Hematopoietic multipotent progenitor cell treated with erythropoietin and hydrocortisone succinate and interleukin-3 and kit ligand, for 4 days (in vitro differentiated cells): Measurements from ENCODE around the gene BTN1A1.
"Not testable (repeated sequence)": the region's sequence is repeated elsewhere in the genome, so short reads cannot be mapped to it uniquely, and the experiment has no call there.

Source experiments
- DNase-seq: peaks from one replicate; pipeline ENCODE4 v3.0.0-alpha.2; 2015

Gene BTN1A1

DNA sequence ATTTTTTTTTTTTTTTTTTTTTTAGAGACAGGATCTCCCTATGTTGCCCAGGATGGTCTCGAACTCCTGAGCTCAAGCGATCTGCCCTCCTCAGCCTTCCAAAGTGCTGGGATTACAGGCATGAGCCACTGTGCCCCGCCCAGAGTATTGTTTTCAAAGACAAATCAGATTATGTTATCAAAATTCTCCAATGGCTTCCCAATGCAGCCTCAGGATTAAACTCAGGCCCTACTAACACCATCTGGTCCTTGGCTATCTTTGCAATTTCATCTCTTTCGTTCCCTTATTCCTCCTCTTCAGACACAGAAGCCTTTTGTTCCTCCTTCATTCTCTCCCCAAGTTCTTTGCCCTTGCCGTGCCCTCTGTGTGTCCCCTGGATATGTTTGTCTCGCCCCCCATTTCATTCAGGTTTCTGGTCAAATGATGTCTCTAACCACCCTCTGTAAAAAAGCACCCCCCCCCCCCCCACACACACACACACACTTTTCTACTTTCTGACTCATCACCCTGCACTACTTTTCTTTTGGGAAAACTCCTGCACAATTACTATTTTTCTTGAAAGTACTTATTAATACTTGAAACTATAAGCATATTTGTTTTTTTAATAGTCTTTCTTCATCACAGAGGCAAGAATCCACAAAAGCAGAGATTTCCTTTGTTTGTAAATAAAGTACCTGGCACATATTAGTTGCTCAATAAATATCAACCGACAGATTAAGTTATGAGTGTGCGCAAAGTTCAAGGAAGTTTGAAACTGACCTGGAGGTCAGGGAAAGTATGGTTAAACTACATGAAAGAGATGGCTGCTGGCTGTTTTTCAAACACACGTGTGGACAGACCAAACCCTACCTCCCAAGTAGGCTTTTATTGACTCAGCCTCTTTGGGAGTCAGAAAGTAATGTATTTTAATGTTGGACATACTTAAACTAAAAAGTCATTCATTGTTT lies 16.7 kb downstream of the BTN1A1 start:
- no peak for DNase-seq

DNA sequence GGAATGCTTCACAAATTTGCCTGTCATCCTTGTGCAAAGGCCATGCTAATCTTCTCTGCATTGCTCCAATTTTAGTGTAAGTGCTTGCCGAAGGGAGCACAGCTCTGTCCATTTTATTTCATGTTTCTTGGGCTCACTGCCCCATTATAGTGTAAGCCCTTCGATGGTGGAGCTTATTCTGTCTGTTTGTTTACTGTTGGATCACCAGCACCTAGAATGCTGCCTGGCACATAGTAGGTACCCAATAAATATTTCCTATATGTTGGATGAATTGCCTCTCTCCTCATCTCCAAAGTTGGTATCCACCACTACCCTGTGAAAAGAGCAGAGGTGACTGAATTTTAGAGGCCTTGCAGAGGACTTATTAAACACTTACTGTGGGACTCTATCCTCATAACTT lies 19.3 kb downstream of the BTN1A1 start:
- no peak for DNase-seq

DNA sequence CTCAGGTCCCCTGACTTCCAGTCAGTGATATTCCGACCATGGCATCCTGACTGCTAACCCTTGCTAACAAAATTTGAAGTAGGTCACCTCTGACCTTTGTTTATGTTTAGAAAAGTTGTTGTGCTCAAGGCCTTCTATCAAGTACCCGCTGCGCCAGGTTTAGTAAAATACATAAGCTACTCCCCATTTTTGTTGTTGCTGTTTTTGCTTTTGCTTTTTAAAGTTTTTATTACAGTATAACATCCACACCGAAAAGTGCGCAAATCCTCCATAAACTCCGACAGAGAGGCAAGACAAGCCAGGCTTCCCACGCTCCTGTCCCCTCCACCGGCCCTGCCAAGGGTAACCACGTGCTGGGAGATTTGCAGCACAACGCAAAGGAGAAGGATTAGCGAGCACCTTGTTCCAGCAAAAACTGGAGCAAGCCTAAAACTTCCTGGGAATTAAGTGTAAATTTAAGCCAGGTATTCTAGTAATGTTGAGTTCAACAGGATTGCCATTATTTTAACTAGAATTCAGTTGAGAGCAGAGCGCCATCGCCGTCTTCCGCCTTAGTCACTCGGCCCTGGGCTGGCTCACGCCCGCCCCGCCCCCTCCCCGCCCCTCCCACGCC lies 20.2 kb downstream of the BTN1A1 start:
- DNase-seq: no peak

DNA sequence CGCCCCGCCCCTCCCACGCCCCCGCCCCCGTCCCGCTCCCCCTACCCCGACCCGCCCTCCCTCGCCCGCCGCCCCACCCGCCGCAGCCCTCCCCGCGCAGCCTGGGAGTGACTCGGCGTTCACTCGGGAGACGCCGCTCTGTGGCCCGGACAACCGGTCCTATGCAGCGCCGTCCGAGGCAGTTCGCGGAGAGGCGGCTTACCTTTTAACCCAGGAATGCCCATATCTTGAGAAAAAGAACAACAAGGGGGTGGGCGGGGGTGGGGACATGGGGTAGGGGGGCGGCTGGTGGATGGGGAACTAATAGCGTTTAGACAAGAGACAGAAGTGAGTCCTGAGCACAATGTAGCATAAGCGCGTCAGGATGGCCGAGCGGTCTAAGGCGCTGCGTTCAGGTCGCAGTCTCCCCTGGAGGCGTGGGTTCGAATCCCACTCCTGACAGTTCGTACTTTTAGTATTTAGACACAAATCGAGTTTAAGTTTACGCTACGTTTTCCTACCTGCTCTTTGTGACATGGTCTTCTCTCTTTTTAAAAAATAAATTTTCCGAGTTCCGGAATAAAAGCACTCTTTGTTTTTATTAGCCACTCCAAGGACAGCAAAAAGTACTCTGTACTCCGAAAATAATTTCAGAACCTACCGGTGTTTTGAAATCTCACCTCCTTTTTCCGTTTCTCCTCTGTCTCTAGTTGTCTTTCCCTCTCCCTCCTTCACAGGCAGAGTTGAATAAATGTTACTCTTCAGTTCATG lies 20.9 kb downstream of the BTN1A1 start:
- DNase-seq: peak; percentile 94

DNA sequence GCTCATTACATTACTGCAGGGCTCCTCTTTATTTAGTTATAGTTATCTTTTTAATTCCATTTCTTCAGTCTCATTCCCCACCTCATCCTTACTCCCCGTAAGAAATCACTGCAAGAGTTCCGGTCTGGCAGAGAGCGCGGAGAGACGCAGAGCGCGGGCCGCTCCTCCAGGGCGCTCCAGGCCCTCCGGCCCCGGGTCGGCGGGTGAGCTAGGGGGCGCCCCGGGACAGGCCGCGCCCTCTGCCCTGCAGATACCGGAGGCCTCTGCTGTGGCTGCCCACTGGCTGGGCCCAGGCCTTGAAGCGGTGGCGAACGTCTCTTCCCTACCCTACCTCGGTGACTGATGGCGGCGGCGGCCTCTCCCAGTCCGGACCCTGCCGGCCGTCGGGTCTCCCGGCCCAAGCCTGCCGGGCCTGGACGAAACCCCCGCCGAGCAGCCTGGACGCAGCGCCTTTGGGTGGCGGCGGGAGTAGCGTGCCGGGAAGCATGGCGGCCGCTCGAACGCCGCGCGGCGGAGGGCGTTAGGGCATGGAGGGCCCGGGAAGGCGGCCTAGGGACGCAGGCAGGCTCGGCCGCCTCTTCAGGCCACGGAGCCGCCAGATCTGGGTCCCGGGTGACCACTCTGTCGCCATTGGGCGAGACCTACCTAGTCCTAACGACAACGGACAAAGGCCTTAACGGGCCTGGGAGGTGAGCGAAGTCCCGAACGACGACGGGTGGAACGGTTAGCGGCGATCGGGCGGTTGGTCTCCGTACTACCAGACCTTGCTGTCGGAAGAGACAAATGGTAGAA lies 21.7 kb downstream of the BTN1A1 start:
- peak; percentile 90 for DNase-seq

DNA sequence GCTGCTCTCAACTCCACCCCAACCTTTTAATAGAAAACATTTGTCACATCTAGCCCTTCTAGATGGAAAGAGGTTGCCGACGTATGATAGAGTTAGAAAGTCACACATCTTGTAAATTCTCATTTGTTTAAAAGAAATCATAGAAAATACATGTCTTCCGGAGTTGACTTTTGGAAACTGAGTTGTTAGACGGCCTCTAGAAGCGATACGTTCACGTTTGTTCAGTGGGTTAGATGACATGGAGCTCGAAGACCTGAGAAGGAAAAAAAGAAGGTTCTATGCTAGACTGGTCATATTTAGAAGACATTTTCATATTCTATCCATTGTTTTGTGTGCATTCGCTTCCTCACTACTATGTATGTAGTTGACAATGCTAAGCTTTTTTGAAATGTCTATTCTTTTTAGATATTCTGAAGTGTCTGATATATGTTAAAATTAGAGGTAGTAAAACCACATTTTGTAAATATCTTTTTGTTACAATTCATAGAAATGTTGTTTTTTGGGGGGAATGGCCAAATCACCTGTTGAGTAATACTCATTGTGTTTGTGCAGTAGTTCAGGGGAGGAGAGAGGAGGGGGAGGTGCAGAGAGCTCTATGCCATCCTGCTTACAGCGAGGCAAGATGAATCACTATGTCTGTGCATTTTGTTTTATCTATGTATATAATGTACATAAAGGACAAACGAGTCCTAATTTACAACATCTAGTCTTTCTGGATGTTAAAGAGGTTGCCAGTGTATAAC lies 22.6 kb downstream of the BTN1A1 start:
- DNase-seq: peak; percentile 64

DNA sequence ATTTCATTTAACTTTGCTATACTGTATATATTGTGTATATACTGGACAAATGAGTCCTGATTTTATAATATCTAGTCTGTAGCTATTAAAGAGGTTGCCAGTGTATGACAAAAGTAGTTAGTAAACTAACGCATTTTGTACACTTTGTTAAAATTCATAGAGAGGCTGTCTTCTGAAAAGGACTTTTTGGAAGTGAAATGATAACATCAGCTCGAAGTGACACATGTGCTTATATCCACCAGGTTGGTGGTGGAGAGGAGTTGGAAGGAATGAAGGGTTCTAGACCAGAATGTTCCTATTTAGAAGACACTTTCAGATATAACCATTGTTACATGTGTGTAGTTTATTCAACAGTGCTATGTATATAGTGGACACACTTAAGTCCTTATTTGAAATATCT lies 24.2 kb downstream of the BTN1A1 start:
- not testable (repeated sequence) for DNase-seq

DNA sequence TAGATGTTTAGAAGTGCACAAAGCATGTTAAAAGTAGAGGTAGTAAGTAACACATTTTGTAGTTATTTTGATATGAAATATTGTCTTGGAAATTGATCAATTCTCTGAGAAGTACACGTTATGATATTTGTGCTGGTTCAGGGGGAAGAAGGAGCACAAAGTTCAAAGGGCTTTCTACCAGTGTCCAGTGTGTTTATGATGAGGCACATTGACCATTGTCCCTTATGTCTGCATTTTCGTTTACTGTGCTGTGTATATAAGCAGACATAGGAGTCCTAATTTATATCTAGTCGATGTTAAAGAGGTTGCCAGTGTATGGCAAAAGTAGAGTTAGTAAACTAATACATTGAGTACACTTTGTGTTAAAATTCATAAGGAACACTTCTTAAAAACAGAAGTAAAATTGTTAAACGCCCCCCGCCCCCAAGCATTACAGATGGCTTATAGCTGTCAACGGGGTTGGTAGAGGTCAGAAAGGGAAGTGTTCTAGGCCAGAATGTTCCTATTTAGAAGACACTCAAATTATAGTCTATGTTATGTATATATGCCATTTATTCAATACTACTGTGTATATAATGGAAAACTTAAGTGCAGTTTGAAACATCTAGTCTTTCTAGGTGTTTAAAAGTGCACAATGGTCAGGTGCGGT lies 24.7 kb downstream of the BTN1A1 start:
- DNase-seq: peak; percentile 67

DNA sequence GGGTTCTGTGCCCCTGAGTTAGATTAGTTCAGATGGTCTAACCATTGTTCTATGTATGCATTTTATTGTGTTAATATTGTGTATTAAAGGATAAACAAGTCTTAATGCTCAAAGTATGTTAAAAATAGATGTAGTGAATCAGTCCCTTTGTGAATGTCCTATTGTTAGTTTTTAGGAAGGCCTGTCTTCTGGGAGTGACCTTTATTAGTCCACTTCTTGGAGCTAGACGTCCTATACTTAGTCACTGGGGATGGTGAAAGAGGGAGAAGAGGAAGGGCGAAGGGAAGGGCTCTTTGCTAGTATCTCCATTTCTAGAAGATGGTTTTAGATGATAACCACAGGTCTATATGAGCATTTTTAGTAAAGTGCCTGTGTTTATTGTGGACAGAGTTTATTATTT lies 25.7 kb downstream of the BTN1A1 start:
- DNase-seq: no peak

DNA sequence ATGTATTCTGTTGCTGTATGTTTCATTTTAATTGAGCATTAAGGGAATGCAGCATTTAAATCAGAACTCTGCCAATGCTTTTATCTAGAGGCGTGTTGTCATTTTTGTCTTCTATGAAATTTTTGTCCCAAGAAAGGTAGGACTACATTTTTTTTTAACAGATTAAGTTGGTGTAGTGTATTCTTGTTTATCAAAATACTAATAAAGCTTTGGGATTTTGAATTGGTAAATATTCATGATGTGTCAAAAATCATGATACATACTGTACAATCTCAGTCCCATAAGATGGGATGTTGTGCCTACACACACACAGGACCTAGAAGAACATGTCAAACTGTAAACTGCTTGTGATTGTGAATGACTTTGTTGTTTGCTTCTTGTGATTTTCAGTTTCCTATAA lies 26.8 kb downstream of the BTN1A1 start:
- no peak for DNase-seq

DNA sequence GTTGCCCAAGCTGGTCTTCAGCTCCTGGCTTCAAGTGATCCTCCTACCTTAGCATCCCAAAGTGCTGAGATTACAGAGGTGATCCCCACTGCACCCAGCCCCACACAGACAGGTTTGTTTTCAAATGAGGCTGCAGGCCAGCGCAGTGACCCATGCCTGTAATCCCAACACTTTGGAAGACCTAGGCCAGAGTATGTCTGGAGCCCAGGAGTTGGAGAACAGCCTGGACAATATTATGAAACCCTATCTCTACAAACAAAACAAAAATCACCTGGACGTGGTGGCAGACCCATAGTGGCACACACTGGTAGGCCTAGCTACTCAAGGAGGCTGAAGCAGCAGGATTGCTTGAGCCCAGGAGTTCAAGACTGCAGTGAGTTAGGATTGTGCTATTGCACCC lies 30.1 kb downstream of the BTN1A1 start:
- no peak for DNase-seq

DNA sequence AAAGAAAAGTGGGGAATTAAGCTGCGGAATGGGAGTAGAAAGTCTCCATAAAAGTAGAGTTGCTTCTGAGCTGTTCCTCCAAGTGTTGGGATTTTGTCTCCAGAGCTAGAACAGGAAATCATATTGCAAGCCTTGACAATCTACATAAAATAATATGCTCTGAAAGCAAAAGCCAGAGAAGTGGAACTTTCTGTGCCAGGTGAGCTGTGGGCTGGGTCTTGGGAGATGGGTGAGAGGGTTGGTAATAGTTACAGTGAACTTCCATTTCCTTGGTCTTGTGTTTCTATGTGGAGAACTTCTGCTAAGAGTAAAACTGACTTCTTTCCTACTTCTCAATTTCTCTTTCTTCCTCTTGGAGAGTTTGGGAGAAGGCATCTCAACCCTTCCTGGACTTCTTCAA lies 31.8 kb downstream of the BTN1A1 start:
- DNase-seq: no peak

DNA sequence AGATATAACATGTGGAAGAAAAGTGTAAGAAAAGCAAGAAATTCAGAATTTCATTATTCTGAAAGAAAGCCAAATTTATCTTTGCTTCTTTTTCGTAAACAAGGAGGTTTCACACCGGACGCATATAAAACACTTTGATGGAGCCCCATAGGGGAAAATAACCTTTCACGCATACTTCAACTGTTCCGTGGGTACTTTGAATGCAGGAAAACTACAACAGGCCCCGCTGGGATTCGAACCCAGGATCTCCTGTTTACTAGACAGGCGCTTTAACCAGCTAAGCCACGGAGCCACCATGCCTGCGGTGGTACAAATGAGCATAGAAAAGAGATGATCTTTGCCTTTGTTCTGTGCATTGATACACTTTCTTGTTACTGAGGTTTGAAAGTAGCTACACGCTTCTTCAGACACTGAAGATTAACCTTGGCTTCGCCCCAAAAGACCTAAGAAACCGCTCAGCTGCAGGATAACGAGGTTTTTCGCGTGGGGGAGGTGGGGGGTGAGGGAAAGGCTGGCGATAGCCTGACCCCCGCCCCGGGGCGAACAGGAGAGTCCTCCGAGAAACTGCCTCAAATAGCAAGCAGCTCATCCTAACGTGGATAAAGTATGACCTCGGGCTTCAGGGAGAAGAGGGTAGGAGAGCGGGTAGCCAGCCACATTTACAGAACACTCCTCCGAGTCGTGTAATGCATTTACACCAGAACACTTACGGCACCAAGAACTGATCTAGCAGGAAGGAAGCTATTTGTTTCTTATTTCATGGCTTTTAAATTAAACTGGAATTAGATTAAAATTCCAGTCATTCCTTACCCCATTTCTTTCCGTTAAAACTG lies 32.8 kb downstream of the BTN1A1 start:
- DNase-seq: peak; percentile 96

DNA sequence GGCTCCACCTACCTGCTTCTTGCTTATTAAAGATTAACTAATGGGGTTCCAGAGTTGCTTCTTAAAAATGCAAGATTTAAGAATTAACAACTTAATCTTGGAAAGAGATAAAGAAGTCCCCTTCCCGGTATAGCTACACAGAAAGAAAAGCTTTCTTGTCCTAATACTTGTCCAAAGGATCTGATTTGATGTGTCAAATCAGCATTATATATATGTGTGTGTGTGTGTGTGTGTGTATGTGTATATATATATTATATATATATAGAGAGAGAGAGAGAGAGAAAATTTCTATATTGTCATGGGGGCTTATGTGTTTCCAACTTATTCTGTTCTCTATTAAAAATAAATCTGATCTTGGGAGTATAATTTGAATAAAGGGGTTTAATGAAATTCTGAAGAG lies 33.4 kb downstream of the BTN1A1 start:
- no peak for DNase-seq

DNA sequence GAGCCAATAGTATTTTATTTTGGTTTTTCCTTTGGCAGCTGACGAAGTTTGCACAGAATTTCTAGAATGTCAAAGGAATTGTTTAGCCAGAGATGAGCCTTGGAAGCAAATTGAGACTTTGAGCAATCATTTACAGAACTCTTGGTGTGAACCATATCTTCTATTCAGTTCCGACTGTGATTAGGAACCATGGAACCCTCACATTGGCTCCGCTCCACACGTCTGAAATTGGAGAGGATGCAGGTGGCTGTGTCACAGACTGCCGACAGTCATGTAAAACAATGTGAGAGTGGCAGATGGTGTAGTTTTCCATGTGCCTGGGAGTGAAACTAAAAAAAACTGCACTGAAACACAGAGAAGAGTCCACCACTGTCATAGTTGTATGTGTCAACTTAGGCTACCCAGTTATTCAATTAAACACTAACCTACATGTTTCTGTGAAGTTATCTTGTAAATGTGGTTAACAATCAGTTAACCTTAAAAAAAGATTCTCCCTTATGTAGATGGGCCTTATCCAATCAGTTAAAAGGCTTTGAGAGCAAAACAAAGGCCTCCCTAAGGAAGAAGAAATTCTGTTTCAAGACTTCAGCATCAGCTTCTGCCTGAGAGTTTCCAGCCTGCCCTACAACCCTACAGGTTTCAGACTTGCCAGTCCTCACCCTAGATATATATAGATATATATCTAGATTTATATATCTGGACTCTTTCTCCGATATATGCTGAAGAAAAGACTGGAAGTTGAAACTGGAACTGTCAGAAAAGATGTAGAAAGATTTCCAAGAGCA lies 34.8 kb downstream of the BTN1A1 start:
- no peak for DNase-seq

DNA sequence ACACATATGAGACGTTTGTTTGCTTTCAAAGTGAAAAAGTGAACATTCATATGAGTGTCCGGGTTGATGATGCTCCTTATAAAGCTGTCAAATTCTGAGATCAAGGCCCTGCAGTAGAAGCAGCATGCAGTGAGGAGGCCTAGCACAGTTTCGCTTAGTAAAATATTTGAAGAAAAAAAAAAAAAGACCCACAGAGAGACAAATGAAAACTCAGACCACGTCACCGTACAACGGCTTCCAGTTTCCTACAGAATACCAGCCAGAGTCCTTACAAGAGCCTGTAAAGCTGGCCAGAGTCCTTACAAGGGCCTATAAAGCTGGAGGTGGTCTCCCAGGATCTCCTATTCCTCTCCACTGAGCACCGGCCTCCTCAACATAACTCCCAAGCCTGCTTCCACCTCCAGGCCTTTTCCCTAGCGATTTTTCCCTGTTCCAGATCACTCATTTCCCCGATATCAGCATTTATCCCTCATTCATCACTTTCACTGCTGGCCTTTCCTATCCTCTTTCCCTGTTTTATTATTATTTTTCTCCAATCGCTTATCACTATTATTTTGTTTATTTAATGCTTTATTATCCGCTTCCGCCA lies 36.6 kb downstream of the BTN1A1 start:
- DNase-seq: peak; percentile 80

DNA sequence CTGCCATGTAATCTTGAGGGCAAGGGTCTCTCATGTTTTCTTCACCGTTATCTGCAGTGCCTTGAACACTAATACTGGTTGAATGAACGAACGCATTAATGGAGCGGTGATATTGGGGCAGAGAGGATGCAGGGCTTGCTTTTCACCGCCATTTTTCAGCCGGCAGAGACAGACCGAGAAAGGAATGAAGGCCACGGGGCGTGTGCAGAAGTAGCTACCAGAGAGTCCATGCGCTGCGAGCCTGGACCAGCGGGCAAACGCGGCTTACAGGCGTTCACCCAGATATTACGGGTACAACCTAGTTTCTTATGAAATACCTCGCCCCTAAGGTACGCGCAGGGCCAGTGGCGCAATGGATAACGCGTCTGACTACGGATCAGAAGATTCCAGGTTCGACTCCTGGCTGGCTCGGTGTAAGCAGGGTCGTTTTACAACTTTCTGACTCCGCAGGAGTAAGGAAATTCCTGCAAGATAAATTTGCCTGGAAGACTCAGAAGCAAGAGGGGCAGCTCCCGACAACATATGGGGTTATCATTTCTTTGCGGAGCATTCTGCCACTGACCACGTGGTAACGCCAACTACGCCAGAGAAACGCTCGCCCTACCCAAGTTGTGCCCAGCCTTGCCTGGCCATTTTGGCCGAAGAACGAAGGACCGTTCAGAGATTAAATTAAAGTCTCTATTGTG lies 37.2 kb downstream of the BTN1A1 start:
- DNase-seq: peak; percentile 97

DNA sequence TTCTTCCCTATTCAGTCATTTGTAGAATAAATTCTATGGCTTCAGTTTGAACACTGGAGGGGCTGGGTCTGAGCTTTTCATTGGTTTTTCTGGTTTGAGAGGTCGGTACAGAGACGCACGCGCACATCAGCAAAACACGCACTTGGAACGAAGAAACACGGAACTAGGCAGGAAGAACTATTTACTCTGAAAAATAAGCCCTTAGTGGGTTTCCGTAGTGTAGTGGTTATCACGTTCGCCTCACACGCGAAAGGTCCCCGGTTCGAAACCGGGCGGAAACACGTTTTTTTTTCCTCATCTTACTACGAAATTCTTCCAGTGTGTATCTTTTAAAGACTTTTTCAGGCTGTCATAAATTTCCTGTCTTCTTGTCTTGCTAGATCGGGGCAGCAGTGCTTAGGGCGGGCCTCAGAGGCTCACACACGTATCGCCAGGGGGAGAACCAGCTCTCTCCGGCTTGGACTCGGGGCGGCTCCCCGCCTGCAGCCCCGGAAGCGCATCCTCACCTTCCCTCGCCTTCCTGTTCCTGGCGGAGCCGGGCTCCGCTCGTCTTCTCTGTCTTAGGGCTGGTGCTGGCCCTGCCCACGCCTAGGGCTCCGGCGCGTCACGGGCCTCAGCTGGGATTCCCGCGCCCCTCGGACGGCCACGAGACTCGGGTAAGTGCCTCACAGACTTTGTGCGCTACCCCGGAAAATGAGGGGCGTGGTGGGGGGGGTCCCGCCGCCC lies 37.9 kb downstream of the BTN1A1 start, which contains the start of gene HMGN4:
TSS of gene HMGN4 (plus strand) at position 521 of the 726 bp plus-strand sequence. CDS start 6,841 bp downstream, outside the sequence.
- peak; percentile 95 for DNase-seq
